ENCODE measurements around the gene APOM.

The APOM gene

GRCh38 chr6:31681135-31681671, 25.5 kb downstream of the APOM start:
- DNase-seq: peak in 1 of 4 experiments; percentile 19

GRCh38 chr6:31683591-31683990, 27.9 kb downstream of the APOM start:
- no peak for DNase-seq

GRCh38 chr6:31686483-31686882, 30.8 kb downstream of the APOM start:
- DNase-seq: no peak

- DNase-seq: no peak
These were observed 31.6 kb downstream of the APOM start for GRCh38 chr6:31687321-31687720.

GRCh38 chr6:31687860-31688693, 32.4 kb downstream of the APOM start:
- no peak for DNase-seq

- DNase-seq: no peak
These were observed 33.8 kb downstream of the APOM start for GRCh38 chr6:31689249-31690110.

- DNase-seq: no peak
These were observed 34.8 kb downstream of the APOM start for GRCh38 chr6:31690231-31691077.

- DNase-seq: no peak
These were observed 35.4 kb downstream of the APOM start for GRCh38 chr6:31691078-31691463.

GRCh38 chr6:31691564-31692108, 35.9 kb downstream of the APOM start:
- no peak for DNase-seq

- DNase-seq: no peak
These were observed 36.7 kb downstream of the APOM start for GRCh38 chr6:31692353-31692752.

GRCh38 chr6:31692886-31693285, 37.2 kb downstream of the APOM start:
- DNase-seq: no peak

- DNase-seq: no peak
These were observed 37.8 kb downstream of the APOM start for GRCh38 chr6:31693535-31693934.

GRCh38 chr6:31697555-31697954, 41.9 kb downstream of the APOM start:
- DNase-seq: no peak

- DNase-seq: no peak
These were observed 45.2 kb downstream of the APOM start for GRCh38 chr6:31700740-31701401.

- no peak for DNase-seq
These were observed 46.1 kb downstream of the APOM start for GRCh38 chr6:31701666-31702404.

GRCh38 chr6:31702405-31702818, 46.7 kb downstream of the APOM start:
- DNase-seq: no peak

GRCh38 chr6:31702819-31703716, 47.4 kb downstream of the APOM start, which contains the start of gene ABHD16A:
Gene ABHD16A, minus strand, starts transcription at chr6:31703324. Its CDS starts 43 bp downstream, at chr6:31703281.
- peak; percentile 90 to 96 (median 94) for DNase-seq

- no peak for DNase-seq
These were observed 50.2 kb downstream of the APOM start for GRCh38 chr6:31705931-31706330.

GRCh38 chr6:31706599-31706998, 50.9 kb downstream of the APOM start, which contains the start of gene LY6G6F:
Gene LY6G6F, plus strand, starts transcription at chr6:31706866. Its CDS starts 41 bp downstream, at chr6:31706907.
- no peak for DNase-seq

GRCh38 chr6:31707701-31708100, 52.0 kb downstream of the APOM start:
- no peak for DNase-seq

All from activated CD4-positive, CD25-positive, alpha-beta regulatory T cell (primary cell).